ENCODE data around the gene BSN. TPM values are rescaled to one million over a fixed set of nuclear protein-coding genes. Genes with fewer than 3 reads are reported as not detected.

BSN gene
- polyA plus RNA-seq, 2 of the 4 experiments (the other 2 are of a cell fraction) = 0.04 to 0.08 TPM

DNA sequence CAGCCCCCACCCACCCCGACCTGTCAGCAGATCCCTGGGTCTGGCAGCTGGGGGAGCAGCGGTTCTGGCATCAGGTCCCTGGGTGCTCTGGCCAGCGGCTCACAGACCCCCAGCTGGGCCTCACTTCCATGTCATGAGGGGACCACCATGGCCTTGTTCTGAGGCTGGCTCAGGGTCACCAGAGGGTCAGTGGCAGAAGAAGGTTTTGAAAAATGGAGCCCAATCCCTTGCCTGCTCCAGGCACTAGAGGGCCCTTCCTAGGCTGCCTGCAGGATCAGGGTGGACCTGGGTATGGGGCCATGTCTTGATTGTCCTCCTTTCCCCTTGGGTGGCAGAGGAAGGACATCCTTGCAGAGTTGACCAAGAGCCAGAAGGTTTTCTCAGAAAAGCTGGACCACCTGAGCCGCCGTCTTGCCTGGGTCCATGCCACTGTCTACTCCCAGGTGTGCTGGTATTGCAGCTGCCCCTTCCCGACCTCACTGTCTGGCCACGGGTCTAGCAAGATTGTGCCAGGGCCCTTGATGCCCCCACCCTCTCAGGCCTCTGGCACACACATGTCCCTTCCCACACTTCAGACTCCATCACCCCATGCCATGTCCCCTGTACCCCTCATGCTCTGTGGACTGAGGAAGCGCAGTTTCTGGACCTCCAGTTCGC is 152.3 kb downstream of the BSN start:
- FAIRE-seq = no peak
- WGBS (ENCODE audit: missing lambda C conversion rate) = 87% methylated on average over 6 of the region's 9 CpGs

DNA sequence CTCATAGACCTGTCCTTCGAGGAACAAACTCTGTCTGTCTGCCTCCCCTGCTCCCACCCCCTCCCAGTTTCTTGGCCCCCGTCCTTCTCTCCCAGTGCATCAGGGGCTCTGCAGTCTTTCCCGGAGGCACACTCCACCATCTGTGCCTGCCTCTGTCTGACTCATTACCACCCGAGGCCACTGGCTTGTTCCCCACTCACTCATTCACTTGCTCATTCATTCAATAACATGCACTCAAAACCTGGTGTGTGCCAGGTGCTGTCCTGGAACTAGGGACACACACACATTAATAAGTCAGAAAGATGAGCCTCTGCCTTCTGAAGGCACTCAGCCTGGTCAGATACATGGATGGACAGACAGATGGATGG is 152.8 kb downstream of the BSN start:
- CTCF ChIA-PET = interaction anchor here (1.4 kb wide), 1 partner anchor 12 kb away, joined by 4 read pairs; no protein-coding TSS in a partner anchor
- FAIRE-seq (no peak), ATAC-seq (no peak), DNase-seq (ENCODE audit: low read depth in 1 of 2, low spot score in 1 of 2) (no peak)
- Histone ChIP-seq H3K9me3 (no peaks in the 10 kb centered on the region), H3K4me2 (no peak overlapping the region), H3K4me1 (no peaks in the 10 kb centered on the region), H3K27ac (no peak overlapping the region), H3K4me3 (no peak overlapping the region)
- 63% methylated on average over 4 of the region's 4 CpGs for WGBS (ENCODE audit: missing lambda C conversion rate)
- POLR2A ChIA-PET = no interaction called here
- TF ChIP-seq, protein P1, sequence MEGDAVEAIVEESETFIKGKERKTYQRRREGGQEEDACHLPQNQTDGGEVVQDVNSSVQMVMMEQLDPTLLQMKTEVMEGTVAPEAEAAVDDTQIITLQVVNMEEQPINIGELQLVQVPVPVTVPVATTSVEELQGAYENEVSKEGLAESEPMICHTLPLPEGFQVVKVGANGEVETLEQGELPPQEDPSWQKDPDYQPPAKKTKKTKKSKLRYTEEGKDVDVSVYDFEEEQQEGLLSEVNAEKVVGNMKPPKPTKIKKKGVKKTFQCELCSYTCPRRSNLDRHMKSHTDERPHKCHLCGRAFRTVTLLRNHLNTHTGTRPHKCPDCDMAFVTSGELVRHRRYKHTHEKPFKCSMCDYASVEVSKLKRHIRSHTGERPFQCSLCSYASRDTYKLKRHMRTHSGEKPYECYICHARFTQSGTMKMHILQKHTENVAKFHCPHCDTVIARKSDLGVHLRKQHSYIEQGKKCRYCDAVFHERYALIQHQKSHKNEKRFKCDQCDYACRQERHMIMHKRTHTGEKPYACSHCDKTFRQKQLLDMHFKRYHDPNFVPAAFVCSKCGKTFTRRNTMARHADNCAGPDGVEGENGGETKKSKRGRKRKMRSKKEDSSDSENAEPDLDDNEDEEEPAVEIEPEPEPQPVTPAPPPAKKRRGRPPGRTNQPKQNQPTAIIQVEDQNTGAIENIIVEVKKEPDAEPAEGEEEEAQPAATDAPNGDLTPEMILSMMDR (IDR thresholded peaks at IDR 0.05) = no peak
- TF ChIP-seq RAD21 (conservative IDR thresholded peaks at IDR 0.05 in 1 of 2, IDR thresholded peaks at IDR 0.05 in 1 of 2) (no peak), KDM1A (IDR thresholded peaks at IDR 0.05; ENCODE audit: low read depth) (no peak), TP53 (CRISPR knock-in tag; IDR thresholded peaks at IDR 0.05) (no peak), BHLHE40 (IDR thresholded peaks at IDR 0.05; ENCODE audit: low read depth, low read length) (no peak), FOXS1 (CRISPR knock-in tag; IDR thresholded peaks at IDR 0.05) (no peak), RCOR1 (IDR thresholded peaks at IDR 0.05; ENCODE audit: low read depth, low read length) (no peak), NPAS2 (CRISPR knock-in tag; IDR thresholded peaks at IDR 0.05; ENCODE audit: borderline replicate concordance) (no peak), FOSB (CRISPR knock-in tag; IDR thresholded peaks at IDR 0.05) (no peak), HDAC2 (IDR thresholded peaks at IDR 0.05) (no peak), MAFK (IDR thresholded peaks at IDR 0.05; ENCODE audit: partially characterized antibody) (no peak)
- TF ChIP-seq, protein P2, sequence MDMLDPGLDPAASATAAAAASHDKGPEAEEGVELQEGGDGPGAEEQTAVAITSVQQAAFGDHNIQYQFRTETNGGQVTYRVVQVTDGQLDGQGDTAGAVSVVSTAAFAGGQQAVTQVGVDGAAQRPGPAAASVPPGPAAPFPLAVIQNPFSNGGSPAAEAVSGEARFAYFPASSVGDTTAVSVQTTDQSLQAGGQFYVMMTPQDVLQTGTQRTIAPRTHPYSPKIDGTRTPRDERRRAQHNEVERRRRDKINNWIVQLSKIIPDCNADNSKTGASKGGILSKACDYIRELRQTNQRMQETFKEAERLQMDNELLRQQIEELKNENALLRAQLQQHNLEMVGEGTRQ (IDR thresholded peaks at IDR 0.05) = no peak
- TF ChIP-seq, protein P3, sequence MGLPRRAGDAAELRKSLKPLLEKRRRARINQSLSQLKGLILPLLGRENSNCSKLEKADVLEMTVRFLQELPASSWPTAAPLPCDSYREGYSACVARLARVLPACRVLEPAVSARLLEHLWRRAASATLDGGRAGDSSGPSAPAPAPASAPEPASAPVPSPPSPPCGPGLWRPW (IDR thresholded peaks at IDR 0.05) = no peak
- TF ChIP-seq, protein P4, sequence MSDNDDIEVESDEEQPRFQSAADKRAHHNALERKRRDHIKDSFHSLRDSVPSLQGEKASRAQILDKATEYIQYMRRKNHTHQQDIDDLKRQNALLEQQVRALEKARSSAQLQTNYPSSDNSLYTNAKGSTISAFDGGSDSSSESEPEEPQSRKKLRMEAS (IDR thresholded peaks at IDR 0.05) = no peak
- TF ChIP-seq, protein P5, sequence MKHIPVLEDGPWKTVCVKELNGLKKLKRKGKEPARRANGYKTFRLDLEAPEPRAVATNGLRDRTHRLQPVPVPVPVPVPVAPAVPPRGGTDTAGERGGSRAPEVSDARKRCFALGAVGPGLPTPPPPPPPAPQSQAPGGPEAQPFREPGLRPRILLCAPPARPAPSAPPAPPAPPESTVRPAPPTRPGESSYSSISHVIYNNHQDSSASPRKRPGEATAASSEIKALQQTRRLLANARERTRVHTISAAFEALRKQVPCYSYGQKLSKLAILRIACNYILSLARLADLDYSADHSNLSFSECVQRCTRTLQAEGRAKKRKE (CRISPR knock-in tag; IDR thresholded peaks at IDR 0.05; ENCODE audit: low read depth) = no peak

More for the DNA sequence above, 152.3 kb downstream of the BSN start:
- no peak overlapping the region for H3K4me3 ChIP-seq
- H3K27ac ChIP-seq = no peak overlapping the region
- TF ChIP-seq POLR2A (IDR thresholded peaks at IDR 0.05; ENCODE audit: low read length) (no peak), MAFK (IDR thresholded peaks at IDR 0.05; ENCODE audit: partially characterized antibody) (no peak), CHD2 (IDR thresholded peaks at IDR 0.05; ENCODE audit: low read length, partially characterized antibody) (no peak), EHMT2 (IDR thresholded peaks at IDR 0.05; ENCODE audit: low read depth) (no peak), KDM5A (IDR thresholded peaks at IDR 0.05) (no peak), MYC (IDR thresholded peaks at IDR 0.05; ENCODE audit: borderline replicate concordance, low read length) (no peak), PHF8 (IDR thresholded peaks at IDR 0.05; ENCODE audit: borderline replicate concordance, low read depth) (no peak)
- TF ChIP-seq, protein P6, sequence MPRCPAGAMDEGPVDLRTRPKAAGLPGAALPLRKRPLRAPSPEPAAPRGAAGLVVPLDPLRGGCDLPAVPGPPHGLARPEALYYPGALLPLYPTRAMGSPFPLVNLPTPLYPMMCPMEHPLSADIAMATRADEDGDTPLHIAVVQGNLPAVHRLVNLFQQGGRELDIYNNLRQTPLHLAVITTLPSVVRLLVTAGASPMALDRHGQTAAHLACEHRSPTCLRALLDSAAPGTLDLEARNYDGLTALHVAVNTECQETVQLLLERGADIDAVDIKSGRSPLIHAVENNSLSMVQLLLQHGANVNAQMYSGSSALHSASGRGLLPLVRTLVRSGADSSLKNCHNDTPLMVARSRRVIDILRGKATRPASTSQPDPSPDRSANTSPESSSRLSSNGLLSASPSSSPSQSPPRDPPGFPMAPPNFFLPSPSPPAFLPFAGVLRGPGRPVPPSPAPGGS (IDR thresholded peaks at IDR 0.05) = no peak
- TF ChIP-seq, protein P7, sequence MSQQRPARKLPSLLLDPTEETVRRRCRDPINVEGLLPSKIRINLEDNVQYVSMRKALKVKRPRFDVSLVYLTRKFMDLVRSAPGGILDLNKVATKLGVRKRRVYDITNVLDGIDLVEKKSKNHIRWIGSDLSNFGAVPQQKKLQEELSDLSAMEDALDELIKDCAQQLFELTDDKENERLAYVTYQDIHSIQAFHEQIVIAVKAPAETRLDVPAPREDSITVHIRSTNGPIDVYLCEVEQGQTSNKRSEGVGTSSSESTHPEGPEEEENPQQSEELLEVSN (IDR thresholded peaks at IDR 0.05; ENCODE audit: borderline replicate concordance, low read depth) = no peak
- TF ChIP-seq, protein P8, sequence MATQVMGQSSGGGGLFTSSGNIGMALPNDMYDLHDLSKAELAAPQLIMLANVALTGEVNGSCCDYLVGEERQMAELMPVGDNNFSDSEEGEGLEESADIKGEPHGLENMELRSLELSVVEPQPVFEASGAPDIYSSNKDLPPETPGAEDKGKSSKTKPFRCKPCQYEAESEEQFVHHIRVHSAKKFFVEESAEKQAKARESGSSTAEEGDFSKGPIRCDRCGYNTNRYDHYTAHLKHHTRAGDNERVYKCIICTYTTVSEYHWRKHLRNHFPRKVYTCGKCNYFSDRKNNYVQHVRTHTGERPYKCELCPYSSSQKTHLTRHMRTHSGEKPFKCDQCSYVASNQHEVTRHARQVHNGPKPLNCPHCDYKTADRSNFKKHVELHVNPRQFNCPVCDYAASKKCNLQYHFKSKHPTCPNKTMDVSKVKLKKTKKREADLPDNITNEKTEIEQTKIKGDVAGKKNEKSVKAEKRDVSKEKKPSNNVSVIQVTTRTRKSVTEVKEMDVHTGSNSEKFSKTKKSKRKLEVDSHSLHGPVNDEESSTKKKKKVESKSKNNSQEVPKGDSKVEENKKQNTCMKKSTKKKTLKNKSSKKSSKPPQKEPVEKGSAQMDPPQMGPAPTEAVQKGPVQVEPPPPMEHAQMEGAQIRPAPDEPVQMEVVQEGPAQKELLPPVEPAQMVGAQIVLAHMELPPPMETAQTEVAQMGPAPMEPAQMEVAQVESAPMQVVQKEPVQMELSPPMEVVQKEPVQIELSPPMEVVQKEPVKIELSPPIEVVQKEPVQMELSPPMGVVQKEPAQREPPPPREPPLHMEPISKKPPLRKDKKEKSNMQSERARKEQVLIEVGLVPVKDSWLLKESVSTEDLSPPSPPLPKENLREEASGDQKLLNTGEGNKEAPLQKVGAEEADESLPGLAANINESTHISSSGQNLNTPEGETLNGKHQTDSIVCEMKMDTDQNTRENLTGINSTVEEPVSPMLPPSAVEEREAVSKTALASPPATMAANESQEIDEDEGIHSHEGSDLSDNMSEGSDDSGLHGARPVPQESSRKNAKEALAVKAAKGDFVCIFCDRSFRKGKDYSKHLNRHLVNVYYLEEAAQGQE (IDR thresholded peaks at IDR 0.05) = no peak
- TF ChIP-seq, protein P5 (CRISPR knock-in tag; IDR thresholded peaks at IDR 0.05; ENCODE audit: low read depth) = no peak
- no peaks in the 10 kb centered on the region for H3K4me1 ChIP-seq
- H3K4me2 ChIP-seq = no peak overlapping the region
- DNase-seq (ENCODE audit: low read depth in 1 of 2, low spot score in 1 of 2) (no peak), ATAC-seq (no peak)
- ChIA-PET POLR2A (no interaction called here), CTCF (interaction anchor here (1.1 kb wide), 1 partner anchor 12 kb away, joined by 4 read pairs; no protein-coding TSS in a partner anchor)
- no peaks in the 10 kb centered on the region for H3K9me3 ChIP-seq
